H1 (cell line): ENCODE data around the gene HORMAD2. TPM values are rescaled to one million over a fixed set of nuclear protein-coding genes. Genes with fewer than 3 reads are reported as not detected.

Experiments
- CTCF ChIA-PET: fragments of 300-600 bp; sonication (Branson Sonifier 250); formaldehyde crosslinking; loops from one replicate; lab custom pipeline; 2021; ENCODE audit not compliant: partially characterized antibody; lab: Charles Lee
- POLR2A ChIA-PET: fragments of 300-600 bp; sonication (Branson Sonifier 250); formaldehyde crosslinking; loops from one replicate; lab custom pipeline; 2021; ENCODE audit warnings: inconsistent platforms; ENCODE audit not compliant: partially characterized antibody; lab: Charles Lee
- DNase-seq, 2 experiments: peaks; one replicate each; pipeline versions ENCODE4 v3.0.0 to v3.0.0-alpha.2; 2010 to 2022; ENCODE audit warnings: low spot score in 2 of 2, low read depth in 1 of 2, mixed read lengths in 1 of 2
- FAIRE-seq: peaks from 2 replicates; lab custom pipeline; 2011; peaks lifted over from hg19 to GRCh38; lab: Jason Lieb, UNC
- H2AFZ ChIP-seq: 2 replicates; pipeline ENCODE4 v1.8.1; 2012; ENCODE audit warnings: low read length, inconsistent platforms
- H2AK5ac ChIP-seq: 2 replicates; pipeline ENCODE4 v1.6.1; 2013; ENCODE audit warnings: low read depth, low read length
- H2BK120ac ChIP-seq: replicated peaks from 2 replicates; pipeline ENCODE3; 2013; ENCODE audit warnings: low read depth, low read length, inconsistent platforms
- H2BK12ac ChIP-seq: 2 replicates; pipeline ENCODE4 v1.6.1; 2013; ENCODE audit warnings: low read depth, low read length
- H2BK15ac ChIP-seq: 2 replicates; pipeline ENCODE4 v1.6.1; 2013; ENCODE audit warnings: low read length
- H2BK20ac ChIP-seq: 2 replicates; pipeline ENCODE4 v1.6.1; 2013; ENCODE audit warnings: low read length
- H2BK5ac ChIP-seq: 2 replicates; pipeline ENCODE4 v1.6.1; 2013; ENCODE audit warnings: low read depth, low read length
- H3K14ac ChIP-seq: 2 replicates; pipeline ENCODE4 v1.6.1; 2013; ENCODE audit warnings: inconsistent platforms; ENCODE audit not compliant: insufficient read length
- H3K18ac ChIP-seq: 2 replicates; pipeline ENCODE4 v1.6.1; 2013; ENCODE audit warnings: low read length; ENCODE audit errors: extremely low read depth
- H3K23ac ChIP-seq: 2 replicates; pipeline ENCODE4 v1.6.1; 2013; ENCODE audit warnings: inconsistent platforms; ENCODE audit not compliant: insufficient read length
- H3K23me2 ChIP-seq: 2 replicates; pipeline ENCODE4 v1.6.1; 2013; ENCODE audit warnings: low read depth, low read length
- H3K27ac ChIP-seq: 2 replicates; pipeline ENCODE4 v1.6.1; 2011; ENCODE audit warnings: low read depth, low read length, inconsistent platforms
- H3K27me3 ChIP-seq, 4 experiments: replicated peaks in 1 of 4; 1 replicate in 1 of 4; 2 replicates in 3 of 4; pipeline versions ENCODE4 v1.6.1 to v1.8.1; 2011 to 2013; ENCODE audit warnings: low read length in 3 of 4, mild to moderate bottlenecking in 3 of 4, inconsistent platforms in 2 of 4, mixed read lengths in 2 of 4, moderate library complexity in 1 of 4; ENCODE audit not compliant: control insufficient read depth in 3 of 4, insufficient read depth in 3 of 4; ENCODE audit errors: extremely low read depth in 1 of 4
- H3K36me3 ChIP-seq, 4 experiments: 2 replicates each; pipeline versions ENCODE4 v1.6.1 to v1.8.1; 2011 to 2013; ENCODE audit warnings: mild to moderate bottlenecking in 4 of 4, low read length in 3 of 4, moderate library complexity in 2 of 4, control low read depth in 1 of 4, inconsistent platforms in 1 of 4; ENCODE audit not compliant: insufficient read depth in 4 of 4, control insufficient read depth in 2 of 4
- H3K4ac ChIP-seq: replicated peaks from 2 replicates; pipeline ENCODE3; 2013; ENCODE audit warnings: low read length, low read depth, mixed read lengths, inconsistent platforms; ENCODE audit not compliant: insufficient read length
- H3K4me1 ChIP-seq, 4 experiments: replicated peaks in 1 of 4; 1 replicate in 1 of 4; 2 replicates in 3 of 4; pipeline versions ENCODE4 v1.6.1 to v1.8.1; 2011 to 2013; ENCODE audit warnings: low read length in 3 of 4, inconsistent platforms in 2 of 4, mixed read lengths in 1 of 4; ENCODE audit not compliant: insufficient read depth in 4 of 4, control insufficient read depth in 3 of 4
- H3K4me2 ChIP-seq, 2 experiments: 2 replicates each; pipeline versions ENCODE4 v1.6.1 to v1.8.1; 2011 to 2013; ENCODE audit warnings: low read depth in 2 of 2, low read length in 2 of 2, control low read depth in 1 of 2, inconsistent platforms in 1 of 2, mild to moderate bottlenecking in 1 of 2; ENCODE audit not compliant: insufficient read depth in 1 of 2
- H3K4me3 ChIP-seq, 4 experiments: fragments of 200-600, 300-600 bp in 1 of 4; sonication (generic), shearing (Covaris generic), sonication (Bioruptor Twin) in 1 of 4; 2 replicates each; pipeline versions ENCODE4 v1.5.1 to v1.8.1; 2011 to 2016; ENCODE audit warnings: low read length in 4 of 4, low read depth in 3 of 4, control low read depth in 2 of 4, inconsistent platforms in 2 of 4, mild to moderate bottlenecking in 2 of 4, mixed read lengths in 1 of 4, moderate library complexity in 1 of 4; ENCODE audit not compliant: insufficient read depth in 2 of 4; ENCODE audit errors: extremely low read depth in 1 of 4
- H3K56ac ChIP-seq: replicated peaks from 2 replicates; pipeline ENCODE3; 2013; ENCODE audit warnings: low read depth, mild to moderate bottlenecking, mixed read lengths, low read length, inconsistent platforms; ENCODE audit not compliant: insufficient read length
- H3K79me1 ChIP-seq: 2 replicates; pipeline ENCODE4 v1.6.1; 2013; ENCODE audit warnings: low read depth, low read length, control low read depth
- H3K79me2 ChIP-seq, 2 experiments: 2 replicates each; pipeline versions ENCODE4 v1.6.1 to v1.8.1; 2012 to 2013; ENCODE audit warnings: low read length in 2 of 2, mild to moderate bottlenecking in 2 of 2, inconsistent platforms in 1 of 2; ENCODE audit not compliant: insufficient read depth in 2 of 2, control insufficient read depth in 1 of 2
- H3K9ac ChIP-seq, 4 experiments: replicated peaks in 1 of 4; 1 replicate in 1 of 4; 2 replicates in 3 of 4; pipeline versions ENCODE4 v1.6.1 to v1.8.1; 2011 to 2013; ENCODE audit warnings: low read depth in 3 of 4, low read length in 3 of 4, control low read depth in 2 of 4, mild to moderate bottlenecking in 2 of 4, moderate library complexity in 2 of 4, inconsistent platforms in 1 of 4; ENCODE audit errors: extremely low read depth in 1 of 4
- H3K9me3 ChIP-seq, 2 experiments: 2 replicates each; pipeline versions ENCODE4 v1.6.1 to v1.8.1; 2012 to 2013; ENCODE audit warnings: mild to moderate bottlenecking in 2 of 2, moderate library complexity in 2 of 2, control low read depth in 1 of 2, inconsistent platforms in 1 of 2, low read depth in 1 of 2, low read length in 1 of 2, mixed read lengths in 1 of 2; ENCODE audit not compliant: insufficient read depth in 2 of 2
- H4K20me1 ChIP-seq, 2 experiments: replicated peaks in 1 of 2; 2 replicates each; pipeline versions ENCODE3 to v1.8.1; 2011 to 2013; ENCODE audit warnings: inconsistent platforms in 2 of 2, low read length in 2 of 2, mild to moderate bottlenecking in 1 of 2; ENCODE audit not compliant: insufficient read depth in 2 of 2, control insufficient read depth in 1 of 2
- H4K5ac ChIP-seq: 2 replicates; pipeline ENCODE4 v1.6.1; 2013; ENCODE audit warnings: low read length, low read depth, mixed read lengths, inconsistent platforms; ENCODE audit not compliant: insufficient read length
- H4K8ac ChIP-seq: 2 replicates; pipeline ENCODE4 v1.8.0; 2013; ENCODE audit warnings: mild to moderate bottlenecking, moderate library complexity, low read length, inconsistent platforms; ENCODE audit not compliant: insufficient read depth; ENCODE audit errors: extremely low read depth
- H4K91ac ChIP-seq: replicated peaks from 2 replicates; pipeline ENCODE3; 2013; ENCODE audit warnings: low read length, mixed read lengths, inconsistent platforms; ENCODE audit not compliant: insufficient read length
- CBX5 ChIP-seq: fragments of 300-800, 300-1000 bp; sonication (generic); IDR thresholded peaks from 2 replicates; pipeline ENCODE4 v1.7.1; 2016; ENCODE audit warnings: antibody characterized with exemption, low read length, low read depth
- CBX8 ChIP-seq: fragments of 300-800, 300-1000 bp; sonication (generic); IDR thresholded peaks from 2 replicates; pipeline ENCODE4 v1.7.1; 2016; ENCODE audit warnings: low read depth, low read length, borderline replicate concordance
- CREB1 ChIP-seq: IDR thresholded peaks from 2 replicates; pipeline ENCODE4 v1.6.1; 2012; ENCODE audit warnings: inconsistent platforms
- RAD21 ChIP-seq, 2 experiments: IDR thresholded peaks in 1 of 2; conservative IDR thresholded peaks in 1 of 2; 2 replicates each; pipeline ENCODE4 v1.6.1; 2011; ENCODE audit warnings: low read depth in 2 of 2, low read length in 2 of 2, improper control_type of control experiment in 1 of 2, inconsistent platforms in 1 of 2, mild to moderate bottlenecking in 1 of 2, moderate library complexity in 1 of 2
- WGBS, 2 experiments: shearing (Covaris generic) in 1 of 2; methylation state at CpG; one replicate each; pipeline versions ENCODE4 v1.1.6 to v1.1.7; 2013 to 2015; ENCODE audit warnings: low lambda C conversion rate in 2 of 2, mixed read lengths in 2 of 2, inconsistent platforms in 1 of 2, low coverage in 1 of 2, missing lambda C conversion rate in 1 of 2; ENCODE audit not compliant: insufficient replicate concordance in 2 of 2, insufficient coverage in 1 of 2, insufficient read length in 1 of 2; ENCODE audit errors: extremely low coverage in 1 of 2, missing lambda C conversion rate in 1 of 2; 5-methylcytosine and 5-hydroxymethylcytosine counted together
- polyA plus RNA-seq, 7 experiments: library from polyadenylated mRNA; depleted of rRNA in 3 of 7; stranded (reverse) in 5 of 7; unstranded in 2 of 7; fragments of >200 nt in 5 of 7; fragments of 200-250 nt in 2 of 7; gene quantifications; 1 replicate in 5 of 7; 2 replicates in 1 of 7; 4 replicates in 1 of 7; pipeline versions ENCODE4 v1.2.1 to v1.2.3, GENCODE V29; 2011 to 2013; ENCODE audit warnings: missing spikeins in 2 of 7, mixed read lengths in 2 of 7
- total RNA-seq: library from RNA; stranded (reverse); fragmentation: NEBNext Ultra II Directional; extraction: Animal tissue kit (Norgen Biotek cat#: 25700); gene quantifications from 2 replicates; pipeline ENCODE4 v1.2.1, GENCODE V29; 2021

The HORMAD2 gene
- total and polyA plus RNA-seq, 2 of the 8 experiments (the other 6 are each of a cell fraction or from before 2014, with no cell fraction given) = 0.03 TPM; not detected in 1

GRCh38 chr22:30038219-30038618 lies 42.0 kb upstream of the HORMAD2 start:
- Histone ChIP-seq H3K56ac (no peak overlapping the region), H3K9ac (no peak overlapping the region), H2AK5ac (no peak overlapping the region), H4K8ac (no peak overlapping the region), H2BK5ac (no peak overlapping the region), H3K9me3 (no peaks in the 10 kb centered on the region), H4K20me1 (no peaks in the 10 kb centered on the region), H3K4me1 (no peaks in the 10 kb centered on the region; a peak in 2 of 7 replicates), H3K27ac (no peak overlapping the region), H3K27me3 (no peaks in the 10 kb centered on the region), H3K18ac (no peak overlapping the region), H2BK12ac (no peak overlapping the region), H3K36me3 (no peaks in the 10 kb centered on the region), H2BK15ac (no peak overlapping the region), H3K4me2 (no peak overlapping the region), H2BK120ac (no peak overlapping the region), H2BK20ac (no peak overlapping the region), H2AFZ (no peak overlapping the region), H4K91ac (no peak overlapping the region), H3K14ac (no peak overlapping the region), H3K23me2 (no peaks in the 10 kb centered on the region), H3K79me2 (no peaks in the 10 kb centered on the region), H4K5ac (no peak overlapping the region), H3K4me3 (no peak overlapping the region), H3K23ac (no peak overlapping the region), H3K79me1 (no peaks in the 10 kb centered on the region), H3K4ac (no peak overlapping the region)
- WGBS, 2 experiments = 82% methylated on average over 3 of the region's 3 CpGs; no CpG with 5 or more reads in 1 of the 2 experiments
- ChIA-PET POLR2A (no interaction called here), CTCF (interaction anchor here (0.9 kb wide), 1 partner anchor 256 kb away, joined by 3 read pairs; no protein-coding TSS in a partner anchor)
- no peak for FAIRE-seq
- TF ChIP-seq CBX8 (no peak), RAD21 (IDR thresholded peaks at IDR 0.05 in 1 of 2, conservative IDR thresholded peaks at IDR 0.05 in 1 of 2; ENCODE audit: low read depth in 2 of 2, low read length in 2 of 2) (no peak), CBX5 (no peak), CREB1 (peak; percentile 36; the same call in 1 of the 2 replicates)
- no peak for DNase-seq
